Esophagus squamous epithelium (tissue), 4 donors: ENCODE results near the gene THOC3.
"Not testable (repeated sequence)": the region's sequence is repeated elsewhere in the genome, so short reads cannot be mapped to it uniquely, and the experiment has no call there.

Experiments
- CTCF ChIP-seq, 6 experiments: fragments of 450-650 bp in 4 of 6; fragments of 200-600 bp in 2 of 6; sonication (generic) in 2 of 6; IDR thresholded peaks; one replicate each; pipeline ENCODE4 v1.5.1; 2016 to 2019; ENCODE audit warnings: antibody characterized with exemption in 6 of 6, mild to moderate bottlenecking in 4 of 6, moderate library complexity in 4 of 6
- POLR2A ChIP-seq, 4 donors: fragments of 450-650 bp; IDR thresholded peaks; one replicate each; pipeline ENCODE4 v1.6.1; 2017; ENCODE audit warnings: antibody characterized with exemption in 4 of 4, mild to moderate bottlenecking in 4 of 4, moderate library complexity in 3 of 4

- not testable (repeated sequence) for TF ChIP-seq CTCF, POLR2A (IDR thresholded peaks at IDR 0.05)
These were observed 42.1 kb upstream of the THOC3 start for GRCh38 chr5:176010202-176010601.
